Jurkat, Clone E6-1 (cell line): Measurements from ENCODE around the gene METTL25.

ENCODE experiments used
- DNase-seq: peaks from one replicate; pipeline ENCODE4 v3.0.0-alpha.2; 2011; ENCODE audit warnings: low read depth, low spot score
- H3K4me3 ChIP-seq: 2 replicates; pipeline ENCODE4 v1.5.1; 2011; ENCODE audit warnings: mild to moderate bottlenecking, low read length, control low read depth, moderate library complexity

The METTL25 gene

GRCh38 chr12:82456633-82457032, 98.3 kb downstream of the METTL25 start:
- H3K4me3 ChIP-seq: no peak overlapping the region
- no peak for DNase-seq

DNA sequence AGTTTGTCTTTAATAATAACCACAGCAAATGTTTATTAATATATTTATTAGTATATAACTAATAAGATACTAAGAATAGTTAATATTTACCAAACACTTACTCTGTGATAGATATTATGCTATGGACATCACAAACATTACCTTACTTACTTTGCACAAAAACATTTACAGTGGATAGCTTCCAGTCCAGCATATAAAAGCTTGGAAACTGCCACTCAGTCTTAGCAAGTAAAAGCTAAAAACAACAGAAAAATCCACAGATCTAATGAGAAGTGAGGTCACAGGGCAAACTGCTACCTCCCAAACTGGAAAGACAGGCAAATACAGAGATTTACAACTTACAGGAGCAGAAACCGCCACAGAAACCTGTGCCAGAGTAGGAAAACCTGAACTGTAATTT, 99.8 kb downstream of the METTL25 start:
- no peak overlapping the region for H3K4me3 ChIP-seq
- no peak for DNase-seq

GRCh38 chr12:82461393-82461792, 103.1 kb downstream of the METTL25 start:
- H3K4me3 ChIP-seq: no peak overlapping the region
- DNase-seq: no peak

- no peak overlapping the region for H3K4me3 ChIP-seq
- no peak for DNase-seq
These were observed 103.5 kb downstream of the METTL25 start for GRCh38 chr12:82461836-82462235.

- H3K4me3 ChIP-seq: no peak overlapping the region
These were observed 110.2 kb downstream of the METTL25 start for GRCh38 chr12:82468563-82468962.

GRCh38 chr12:82470906-82471512, 112.7 kb downstream of the METTL25 start:
- no peak overlapping the region for H3K4me3 ChIP-seq
- DNase-seq: no peak

More at GRCh38 chr12:82468563-82468962, 110.2 kb downstream of the METTL25 start:
- no peak for DNase-seq

DNA sequence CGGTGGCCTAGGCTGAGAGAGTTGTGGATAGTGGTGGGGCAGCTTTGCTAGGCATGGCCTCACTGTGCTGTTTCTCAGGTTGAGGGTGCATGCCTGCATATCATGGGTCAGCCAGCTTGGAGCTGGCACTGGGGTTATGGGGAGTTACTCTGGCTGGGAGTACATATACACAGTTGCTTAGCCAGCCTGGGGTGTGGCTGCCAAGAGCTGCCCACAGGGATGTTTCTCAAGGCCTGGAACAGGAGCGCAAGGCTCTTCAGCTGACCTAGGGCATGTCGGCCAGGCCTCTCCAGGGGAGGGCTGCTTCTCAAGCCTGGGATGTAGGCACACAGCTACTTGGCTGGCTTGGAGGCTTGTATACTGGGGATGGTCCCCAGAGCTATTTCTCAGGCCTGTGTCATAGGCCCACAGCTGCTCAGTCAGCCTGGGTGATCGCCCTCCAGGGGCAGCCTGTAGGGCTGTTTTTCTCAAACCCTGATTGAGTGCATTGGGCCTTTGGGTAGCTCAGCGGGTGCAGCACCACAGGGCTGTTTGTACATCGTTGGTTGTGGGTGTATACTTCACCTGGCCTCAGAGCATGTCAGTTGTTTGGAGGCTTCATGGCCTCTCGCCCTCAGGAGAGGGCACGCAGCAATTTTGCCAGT, 114.9 kb downstream of the METTL25 start:
- H3K4me3 ChIP-seq: no peak overlapping the region
- no peak for DNase-seq

DNA sequence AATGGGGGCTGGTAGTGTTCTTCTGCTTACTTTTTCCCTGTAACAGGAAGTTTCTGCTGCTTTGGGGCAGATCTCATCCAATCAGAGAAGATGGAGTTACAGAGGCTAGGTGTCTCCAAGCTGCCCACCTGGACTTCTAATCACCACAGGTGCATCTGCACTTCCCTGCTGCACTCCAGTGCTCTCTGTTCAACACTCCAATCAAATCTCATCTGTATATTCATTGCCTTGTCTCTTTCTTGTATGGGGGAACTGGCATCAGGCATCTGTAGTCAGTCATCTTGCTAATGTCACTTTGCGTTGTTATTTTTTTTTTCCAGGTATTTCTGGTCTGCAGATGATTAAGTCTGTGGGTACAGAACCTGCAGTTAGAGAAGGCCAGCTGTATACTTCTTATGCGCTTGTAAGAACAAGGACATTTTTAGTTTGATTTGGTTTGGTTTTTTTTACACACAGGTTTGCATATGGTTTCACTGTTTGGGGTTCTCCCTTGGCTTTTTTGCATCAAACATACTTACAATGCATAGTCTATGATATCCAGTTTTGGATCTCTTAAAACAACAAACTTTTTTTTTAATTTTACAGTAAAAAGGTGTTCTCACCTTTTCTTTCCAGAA, 116.0 kb downstream of the METTL25 start:
- no peak overlapping the region for H3K4me3 ChIP-seq
- no peak for DNase-seq

DNA sequence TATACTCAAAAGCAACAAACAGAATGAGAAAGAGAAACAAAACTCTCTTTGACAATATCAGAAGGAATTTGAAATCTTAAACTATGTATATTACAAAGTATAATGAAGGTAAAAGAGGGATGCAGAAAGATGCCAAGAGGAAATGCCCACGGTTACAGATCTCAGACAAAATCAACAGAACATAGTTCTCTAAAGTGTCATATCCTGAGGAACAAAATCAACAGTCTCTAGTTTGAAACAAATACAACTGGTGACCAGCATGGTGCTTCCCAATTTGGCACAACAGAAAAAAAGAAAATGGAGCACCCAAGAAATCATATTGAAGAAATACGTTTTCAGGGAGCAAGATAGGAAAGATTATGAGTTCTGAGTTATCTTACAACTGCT, 116.5 kb downstream of the METTL25 start:
- no peak overlapping the region for H3K4me3 ChIP-seq
- DNase-seq: no peak

DNA sequence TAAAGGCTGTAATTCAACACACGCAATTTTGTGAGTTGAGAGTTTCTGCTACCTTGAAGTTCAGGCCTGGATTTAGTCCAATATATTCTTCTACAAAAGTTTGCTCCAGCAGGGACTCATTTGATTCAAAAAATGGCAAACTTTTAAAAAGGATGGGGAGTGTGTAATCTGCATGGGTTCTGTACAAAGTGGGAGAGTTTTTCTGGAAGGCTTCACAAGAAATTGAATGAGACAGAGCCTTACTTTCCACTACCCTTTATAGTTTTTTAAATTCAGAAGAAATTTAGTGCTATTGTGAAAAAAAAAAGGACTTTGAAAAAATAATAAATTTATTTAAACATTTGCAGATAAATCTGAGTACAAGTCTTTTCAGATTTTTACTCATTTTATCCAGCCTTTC, 116.9 kb downstream of the METTL25 start:
- DNase-seq: no peak
- no peak overlapping the region for H3K4me3 ChIP-seq

- H3K4me3 ChIP-seq: no peak overlapping the region
- no peak for DNase-seq
These were observed 118.2 kb downstream of the METTL25 start for GRCh38 chr12:82476511-82476910.

DNA sequence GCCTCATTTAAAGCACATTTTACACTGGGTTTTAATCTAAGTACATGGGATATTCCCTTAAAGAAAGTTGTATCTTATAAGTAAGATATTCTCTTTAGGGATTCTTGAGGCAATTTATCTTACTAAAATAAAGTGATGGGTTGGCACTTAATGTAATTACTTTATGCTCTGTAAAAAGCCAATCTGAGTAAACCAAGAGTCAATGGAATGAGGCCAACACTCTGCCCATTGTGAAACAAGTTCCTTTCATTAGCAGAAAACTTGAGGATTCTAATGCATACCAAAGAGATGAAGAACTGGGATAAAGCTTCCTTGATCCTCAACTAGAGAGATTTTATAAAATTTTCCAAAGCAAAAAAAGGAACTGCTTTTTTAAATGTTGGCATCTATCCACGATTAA, 121.2 kb downstream of the METTL25 start:
- H3K4me3 ChIP-seq: no peak overlapping the region
- DNase-seq: no peak

GRCh38 chr12:82480606-82481005, 122.3 kb downstream of the METTL25 start:
- H3K4me3 ChIP-seq: no peak overlapping the region
- DNase-seq: no peak

DNA sequence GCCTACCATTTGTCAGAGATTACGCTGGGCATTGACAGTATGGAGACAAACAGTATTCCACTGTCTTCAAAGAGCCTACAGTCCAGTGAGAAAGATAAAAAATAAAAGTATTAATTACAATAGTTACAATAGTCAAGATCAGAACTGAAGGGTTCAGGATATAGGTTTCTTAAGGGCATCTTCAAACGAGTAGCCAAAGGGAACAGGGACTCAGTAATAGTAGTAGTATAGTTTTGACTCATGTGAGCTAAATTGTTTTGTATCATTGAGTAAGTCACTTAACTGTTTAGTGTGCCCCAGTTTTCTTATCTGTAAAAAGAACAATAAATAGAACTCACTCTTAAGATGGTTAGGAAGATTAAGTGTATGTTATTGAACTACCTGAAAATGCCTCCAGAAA, 123.6 kb downstream of the METTL25 start:
- no peak for DNase-seq
- H3K4me3 ChIP-seq: no peak overlapping the region

DNA sequence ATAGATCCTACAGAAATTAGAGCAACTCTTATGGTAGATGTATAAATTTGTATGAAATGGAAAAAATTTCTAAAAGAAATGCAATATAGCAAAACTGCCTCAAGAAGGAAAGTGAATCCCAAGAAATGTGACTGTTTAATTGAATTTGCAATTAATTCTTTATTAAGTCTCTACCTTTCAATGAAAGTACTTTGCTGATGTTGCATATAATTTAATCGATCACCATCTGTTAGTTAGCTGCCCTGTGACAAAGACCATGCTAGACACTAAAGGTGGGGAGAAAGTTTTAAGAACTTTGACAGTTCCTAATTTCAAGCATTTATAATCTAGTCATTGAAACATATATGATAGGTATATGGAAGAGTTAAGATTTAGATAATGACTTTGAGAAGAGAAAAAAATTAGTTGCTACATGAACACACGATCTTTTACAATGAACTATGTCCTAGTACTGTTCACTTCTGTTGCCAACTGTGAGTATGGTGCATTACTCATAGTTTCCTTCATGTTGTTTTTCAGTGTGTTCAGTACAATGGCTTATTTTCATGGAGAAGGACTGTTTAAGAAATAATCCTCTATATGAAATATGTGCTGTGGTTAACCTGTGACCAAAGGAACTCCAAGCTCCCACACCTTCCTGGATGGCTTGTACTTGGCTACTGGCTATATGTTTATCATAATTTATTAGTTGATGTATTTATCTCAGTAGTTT, 128.4 kb downstream of the METTL25 start:
- no peak for DNase-seq
- H3K4me3 ChIP-seq: no peak overlapping the region

DNA sequence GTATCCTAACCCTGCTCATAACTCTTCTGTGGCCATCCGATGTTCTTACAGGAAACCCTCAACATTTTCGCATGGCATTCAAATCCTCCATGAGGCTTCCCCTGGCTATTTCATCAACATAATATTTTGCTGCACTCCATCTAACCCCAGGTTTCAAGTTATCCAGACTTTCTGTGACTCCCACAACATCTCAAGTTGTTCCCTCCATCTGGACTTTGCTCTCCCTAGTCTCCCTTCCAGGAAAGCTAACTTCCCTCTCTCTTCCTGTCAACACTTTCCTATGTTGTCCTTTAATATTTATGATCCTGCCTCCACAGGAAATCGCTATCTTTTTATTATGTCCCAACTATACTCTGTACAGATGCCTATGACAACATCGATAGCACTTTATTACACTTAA, 146.1 kb downstream of the METTL25 start:
- DNase-seq: no peak
- no peak overlapping the region for H3K4me3 ChIP-seq

DNA sequence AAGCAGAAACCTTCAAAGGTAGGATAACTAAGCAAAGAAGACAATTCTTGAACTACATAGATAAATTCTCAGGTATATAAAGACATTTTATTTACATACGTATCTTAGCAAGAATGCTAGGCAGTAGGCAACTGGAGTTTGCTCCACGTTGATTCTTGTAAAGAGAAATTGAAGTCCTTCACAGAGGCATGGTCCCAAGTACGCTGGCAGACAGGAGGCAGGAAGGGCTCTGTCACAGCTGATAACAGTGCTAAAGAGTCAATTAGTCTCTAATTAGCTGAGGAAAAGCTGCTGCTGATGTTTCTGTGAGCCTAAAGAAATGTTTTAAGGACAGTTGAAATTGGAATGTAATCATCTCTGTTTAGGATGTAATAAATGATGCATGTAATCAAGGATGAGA, 146.8 kb downstream of the METTL25 start:
- no peak for DNase-seq
- H3K4me3 ChIP-seq: no peak overlapping the region

DNA sequence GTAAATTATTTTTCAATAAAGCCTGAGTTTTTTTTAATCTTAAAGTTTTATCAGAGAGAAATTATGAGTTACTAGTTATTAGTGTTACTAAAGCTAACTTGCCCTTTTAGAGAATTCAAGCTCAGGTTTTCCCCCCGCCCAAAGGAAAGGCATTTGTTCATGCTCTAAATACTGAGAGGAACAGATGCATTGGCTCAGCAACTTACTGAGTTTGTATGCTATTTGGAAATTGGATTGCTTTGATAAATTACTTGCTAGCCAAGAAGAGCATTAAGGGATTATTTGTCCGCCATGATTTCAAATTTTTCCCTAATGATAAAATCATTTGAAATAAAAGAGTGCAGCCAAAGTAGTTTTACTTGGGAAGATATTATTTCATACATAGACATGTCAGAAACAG, 149.4 kb downstream of the METTL25 start:
- DNase-seq: no peak
- H3K4me3 ChIP-seq: no peak overlapping the region

- no peak overlapping the region for H3K4me3 ChIP-seq
- DNase-seq: no peak
These were observed 152.1 kb downstream of the METTL25 start for GRCh38 chr12:82510386-82510785.

- no peak overlapping the region for H3K4me3 ChIP-seq
- no peak for DNase-seq
These were observed 156.6 kb downstream of the METTL25 start for GRCh38 chr12:82514880-82515279.
